ENCODE measurements around the gene GPR45. TPM values are rescaled to one million over a fixed set of nuclear protein-coding genes. Genes with fewer than 3 reads are reported as not detected.
A peak's percentile ranks its signal among the peaks of the same experiment; 100 is the strongest.

Gene GPR45
- total RNA-seq, 1 donor from 2014 or later = not detected

DNA sequence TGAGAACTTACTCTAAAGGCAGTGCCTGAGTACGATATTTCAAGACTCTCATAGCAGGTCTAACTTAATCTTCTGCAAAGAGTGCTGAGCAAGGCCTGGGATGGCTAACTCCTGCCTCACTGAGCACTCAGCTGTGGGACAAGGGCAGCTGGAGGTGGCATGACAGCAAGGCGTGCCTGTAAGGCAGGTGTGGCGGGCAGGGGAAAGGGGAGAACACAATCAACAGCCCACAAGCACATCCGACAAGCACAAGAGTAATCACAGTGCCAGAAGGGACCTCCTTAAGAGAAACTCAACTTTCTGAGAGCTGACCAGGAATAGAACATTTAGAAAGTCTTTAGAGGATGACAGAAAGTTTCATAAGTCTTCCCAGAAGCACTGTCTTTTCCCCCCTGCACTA is 42.0 kb downstream of the GPR45 start:
- H3K27me3 Mint-ChIP-seq (ENCODE audit: low read depth, unreplicated experiment) = no peaks in the 10 kb centered on the region
- Histone ChIP-seq H3K27ac (ENCODE audit: low read depth, low read length) (no peak overlapping the region), H2AFZ (ENCODE audit: low read depth, low read length) (no peak overlapping the region), H3K36me3 (ENCODE audit: insufficient read depth, low read length) (peaks cover 11% of the 10 kb centered on the region), H3K27me3 (ENCODE audit: insufficient read depth, low read length) (no peaks in the 10 kb centered on the region), H3K4me2 (ENCODE audit: low read length) (no peak overlapping the region), H3K9me3 (ENCODE audit: insufficient read depth, low read depth, low read length) (no peaks in the 10 kb centered on the region), H3K4me1 (ENCODE audit: insufficient read depth, low read length) (no peaks in the 10 kb centered on the region), H4K20me1 (ENCODE audit: insufficient read depth, low read length) (peaks cover 5% of the 10 kb centered on the region), H3K4me3 (ENCODE audit: insufficient read depth, low read depth, low read length) (no peak overlapping the region), H3K9ac (ENCODE audit: low read length) (no peak overlapping the region), H3K79me2 (ENCODE audit: insufficient read depth, low read length) (no peaks in the 10 kb centered on the region)
- peaks cover 35% of the 10 kb centered on the region for H3K36me3 Mint-ChIP-seq (ENCODE audit: low read depth, unreplicated experiment)
- FAIRE-seq = no peak
- DNase-seq (ENCODE audit: low read depth) = no peak
- no peaks in the 10 kb centered on the region for H3K9me3 Mint-ChIP-seq (ENCODE audit: unreplicated experiment)
- no peaks in the 10 kb centered on the region for H3K4me1 Mint-ChIP-seq (ENCODE audit: low read depth, unreplicated experiment)
- H3K4me3 Mint-ChIP-seq (ENCODE audit: unreplicated experiment) = no peak overlapping the region
- H3K27ac Mint-ChIP-seq (ENCODE audit: unreplicated experiment) = no peak overlapping the region
- TF ChIP-seq, protein P1, sequence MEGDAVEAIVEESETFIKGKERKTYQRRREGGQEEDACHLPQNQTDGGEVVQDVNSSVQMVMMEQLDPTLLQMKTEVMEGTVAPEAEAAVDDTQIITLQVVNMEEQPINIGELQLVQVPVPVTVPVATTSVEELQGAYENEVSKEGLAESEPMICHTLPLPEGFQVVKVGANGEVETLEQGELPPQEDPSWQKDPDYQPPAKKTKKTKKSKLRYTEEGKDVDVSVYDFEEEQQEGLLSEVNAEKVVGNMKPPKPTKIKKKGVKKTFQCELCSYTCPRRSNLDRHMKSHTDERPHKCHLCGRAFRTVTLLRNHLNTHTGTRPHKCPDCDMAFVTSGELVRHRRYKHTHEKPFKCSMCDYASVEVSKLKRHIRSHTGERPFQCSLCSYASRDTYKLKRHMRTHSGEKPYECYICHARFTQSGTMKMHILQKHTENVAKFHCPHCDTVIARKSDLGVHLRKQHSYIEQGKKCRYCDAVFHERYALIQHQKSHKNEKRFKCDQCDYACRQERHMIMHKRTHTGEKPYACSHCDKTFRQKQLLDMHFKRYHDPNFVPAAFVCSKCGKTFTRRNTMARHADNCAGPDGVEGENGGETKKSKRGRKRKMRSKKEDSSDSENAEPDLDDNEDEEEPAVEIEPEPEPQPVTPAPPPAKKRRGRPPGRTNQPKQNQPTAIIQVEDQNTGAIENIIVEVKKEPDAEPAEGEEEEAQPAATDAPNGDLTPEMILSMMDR (IDR thresholded peaks at IDR 0.05; ENCODE audit: insufficient read depth, low read depth, low read length) = no peak
- TF ChIP-seq EZH2 (IDR thresholded peaks at IDR 0.05; ENCODE audit: insufficient read depth, low read length) = no peak

- FAIRE-seq = no peak
- TF ChIP-seq, protein P1 (IDR thresholded peaks at IDR 0.05; ENCODE audit: insufficient read depth, low read depth, low read length) = peak; percentile 52
- TF ChIP-seq EZH2 (IDR thresholded peaks at IDR 0.05; ENCODE audit: insufficient read depth, low read length) = no peak
- H3K27ac ChIP-seq (ENCODE audit: low read depth, low read length) = no peak overlapping the region
These were observed 46.1 kb downstream of the GPR45 start for GRCh38 chr2:105287692-105288091.

DNA sequence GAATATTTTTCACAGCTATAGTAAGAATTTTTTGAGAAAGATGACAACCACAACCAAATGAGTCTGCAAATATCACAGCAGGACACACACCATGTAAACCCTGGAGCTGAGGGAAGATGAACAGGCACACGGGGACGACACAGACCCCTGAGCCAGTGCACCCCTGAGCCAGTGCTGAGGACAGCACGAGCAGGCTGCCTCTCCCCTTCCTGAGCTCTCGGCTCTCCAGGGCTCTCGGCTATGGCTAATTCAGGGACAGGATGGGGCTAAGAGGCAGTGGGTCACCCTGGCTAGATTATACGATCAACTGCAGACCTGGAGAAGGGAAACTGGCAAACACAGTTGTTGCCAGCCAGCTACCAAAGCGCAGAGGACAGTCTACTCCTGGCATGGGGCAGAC is 46.6 kb downstream of the GPR45 start:
- H4K20me1 ChIP-seq (ENCODE audit: insufficient read depth, low read length) = peaks cover 5% of the 10 kb centered on the region
- H3K4me1 ChIP-seq (ENCODE audit: insufficient read depth, low read length) = no peaks in the 10 kb centered on the region
- H3K9ac ChIP-seq (ENCODE audit: low read length) = no peak overlapping the region
- no peak overlapping the region for H3K4me3 ChIP-seq (ENCODE audit: insufficient read depth, low read depth, low read length)
- H3K4me3 Mint-ChIP-seq (ENCODE audit: unreplicated experiment) = no peak overlapping the region
- no peaks in the 10 kb centered on the region for H3K79me2 ChIP-seq (ENCODE audit: insufficient read depth, low read length)
- H3K4me1 Mint-ChIP-seq (ENCODE audit: low read depth, unreplicated experiment) = peaks cover 12% of the 10 kb centered on the region
- no peaks in the 10 kb centered on the region for H3K9me3 Mint-ChIP-seq (ENCODE audit: unreplicated experiment)
- no peak overlapping the region for H2AFZ ChIP-seq (ENCODE audit: low read depth, low read length)
- DNase-seq (ENCODE audit: low read depth) (no peak), FAIRE-seq (no peak)
- H3K36me3 Mint-ChIP-seq (ENCODE audit: low read depth, unreplicated experiment) = peaks cover 25% of the 10 kb centered on the region
- peaks cover 3% of the 10 kb centered on the region for H3K36me3 ChIP-seq (ENCODE audit: insufficient read depth, low read length)
- TF ChIP-seq, protein P1 (IDR thresholded peaks at IDR 0.05; ENCODE audit: insufficient read depth, low read depth, low read length) = no peak
- TF ChIP-seq EZH2 (IDR thresholded peaks at IDR 0.05; ENCODE audit: insufficient read depth, low read length) = no peak
- no peaks in the 10 kb centered on the region for H3K27me3 ChIP-seq (ENCODE audit: insufficient read depth, low read length)
- H3K27ac ChIP-seq (ENCODE audit: low read depth, low read length) = no peak overlapping the region
- no peak overlapping the region for H3K27ac Mint-ChIP-seq (ENCODE audit: unreplicated experiment)
- H3K27me3 Mint-ChIP-seq (ENCODE audit: low read depth, unreplicated experiment) = no peaks in the 10 kb centered on the region
- H3K9me3 ChIP-seq (ENCODE audit: insufficient read depth, low read depth, low read length) = no peaks in the 10 kb centered on the region
- no peak overlapping the region for H3K4me2 ChIP-seq (ENCODE audit: low read length)

More at GRCh38 chr2:105287692-105288091, 46.1 kb downstream of the GPR45 start:
- H3K36me3 ChIP-seq (ENCODE audit: insufficient read depth, low read length) = peaks cover 3% of the 10 kb centered on the region
- no peaks in the 10 kb centered on the region for H3K79me2 ChIP-seq (ENCODE audit: insufficient read depth, low read length)
- H3K27ac Mint-ChIP-seq (ENCODE audit: unreplicated experiment) = peak overlapping the region; percentile 42
- no peak overlapping the region for H3K4me2 ChIP-seq (ENCODE audit: low read length)
- H3K9me3 ChIP-seq (ENCODE audit: insufficient read depth, low read depth, low read length) = no peaks in the 10 kb centered on the region
- no peaks in the 10 kb centered on the region for H3K4me1 ChIP-seq (ENCODE audit: insufficient read depth, low read length)
- no peaks in the 10 kb centered on the region for H3K27me3 ChIP-seq (ENCODE audit: insufficient read depth, low read length)
- DNase-seq (ENCODE audit: low read depth) = peak; percentile 10
- H3K4me1 Mint-ChIP-seq (ENCODE audit: low read depth, unreplicated experiment) = peaks cover 12% of the 10 kb centered on the region
- H3K4me3 Mint-ChIP-seq (ENCODE audit: unreplicated experiment) = no peak overlapping the region
- H3K36me3 Mint-ChIP-seq (ENCODE audit: low read depth, unreplicated experiment) = peaks cover 25% of the 10 kb centered on the region
- H4K20me1 ChIP-seq (ENCODE audit: insufficient read depth, low read length) = peaks cover 5% of the 10 kb centered on the region
- H3K4me3 ChIP-seq (ENCODE audit: insufficient read depth, low read depth, low read length) = no peak overlapping the region
- H3K9ac ChIP-seq (ENCODE audit: low read length) = no peak overlapping the region
- no peaks in the 10 kb centered on the region for H3K27me3 Mint-ChIP-seq (ENCODE audit: low read depth, unreplicated experiment)
- H3K9me3 Mint-ChIP-seq (ENCODE audit: unreplicated experiment) = no peaks in the 10 kb centered on the region
- H2AFZ ChIP-seq (ENCODE audit: low read depth, low read length) = no peak overlapping the region
